ENCODE measurements around the gene RSAD1.

Gene RSAD1

GRCh38 chr17:50518384-50519023 is 39.8 kb downstream of the RSAD1 start:
- DNase-seq (ENCODE audit: low read depth, low spot score), result peak; percentile 36

GRCh38 chr17:50519141-50519834 is 40.6 kb downstream of the RSAD1 start:
- no peak for DNase-seq (ENCODE audit: low read depth, low spot score)

DNA sequence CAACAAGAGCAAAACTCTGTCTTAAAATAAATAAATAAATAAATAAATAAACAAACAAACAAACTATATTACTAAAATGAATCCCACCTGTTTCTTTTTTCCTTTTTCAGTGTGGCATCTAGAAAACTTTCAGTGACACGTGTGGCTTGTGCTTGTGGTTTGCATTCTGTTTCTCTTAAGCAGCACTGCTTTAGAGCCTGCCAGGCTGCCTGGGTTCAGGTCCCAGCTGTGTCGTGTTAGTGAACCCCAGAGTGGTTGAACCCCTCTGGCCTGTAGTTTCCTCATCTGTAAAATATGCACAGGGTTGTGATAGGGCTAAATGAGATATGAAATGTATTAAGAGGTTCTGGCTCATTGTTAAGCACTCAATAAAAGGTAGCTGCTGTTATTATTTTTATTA is 41.8 kb downstream of the RSAD1 start:
- no peak for DNase-seq (ENCODE audit: low read depth, low spot score)

- no peak for DNase-seq (ENCODE audit: low read depth, low spot score)
Observed at GRCh38 chr17:50521514-50521913, 42.9 kb downstream of the RSAD1 start.

- DNase-seq (ENCODE audit: low read depth, low spot score), result no peak
Observed at GRCh38 chr17:50522766-50523165, 44.1 kb downstream of the RSAD1 start.

DNA sequence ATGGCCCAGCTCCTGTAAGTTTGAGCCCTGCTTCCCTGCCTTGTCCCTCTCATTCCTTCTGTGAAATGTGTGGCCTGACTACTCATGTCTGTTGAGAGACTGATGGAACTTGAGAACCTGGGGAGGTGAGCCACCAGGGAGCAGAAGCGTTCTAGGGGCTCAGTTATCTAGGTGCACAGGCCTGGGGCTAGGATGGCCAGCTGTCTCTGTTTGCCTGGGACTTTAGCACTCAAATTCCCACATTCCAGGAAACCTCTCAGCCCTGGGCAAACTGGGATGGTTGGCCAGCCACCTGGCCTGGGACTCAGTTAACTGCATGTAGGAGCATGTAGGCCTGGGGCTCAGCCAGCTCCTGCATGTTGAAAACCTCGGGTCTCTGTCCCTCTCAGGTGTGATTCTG is 44.5 kb downstream of the RSAD1 start:
- DNase-seq (ENCODE audit: low read depth, low spot score), result no peak

GRCh38 chr17:50524838-50525237 is 46.2 kb downstream of the RSAD1 start:
- DNase-seq (ENCODE audit: low read depth, low spot score), result no peak

GRCh38 chr17:50527155-50527762 is 48.6 kb downstream of the RSAD1 start:
- no peak for DNase-seq (ENCODE audit: low read depth, low spot score)

GRCh38 chr17:50527949-50528474 is 49.4 kb downstream of the RSAD1 start:
- DNase-seq (ENCODE audit: low read depth, low spot score), result no peak

GRCh38 chr17:50529849-50530248 is 51.2 kb downstream of the RSAD1 start:
- DNase-seq (ENCODE audit: low read depth, low spot score), result no peak

GRCh38 chr17:50531428-50532025 is 52.9 kb downstream of the RSAD1 start:
- no peak for DNase-seq (ENCODE audit: low read depth, low spot score)

DNA sequence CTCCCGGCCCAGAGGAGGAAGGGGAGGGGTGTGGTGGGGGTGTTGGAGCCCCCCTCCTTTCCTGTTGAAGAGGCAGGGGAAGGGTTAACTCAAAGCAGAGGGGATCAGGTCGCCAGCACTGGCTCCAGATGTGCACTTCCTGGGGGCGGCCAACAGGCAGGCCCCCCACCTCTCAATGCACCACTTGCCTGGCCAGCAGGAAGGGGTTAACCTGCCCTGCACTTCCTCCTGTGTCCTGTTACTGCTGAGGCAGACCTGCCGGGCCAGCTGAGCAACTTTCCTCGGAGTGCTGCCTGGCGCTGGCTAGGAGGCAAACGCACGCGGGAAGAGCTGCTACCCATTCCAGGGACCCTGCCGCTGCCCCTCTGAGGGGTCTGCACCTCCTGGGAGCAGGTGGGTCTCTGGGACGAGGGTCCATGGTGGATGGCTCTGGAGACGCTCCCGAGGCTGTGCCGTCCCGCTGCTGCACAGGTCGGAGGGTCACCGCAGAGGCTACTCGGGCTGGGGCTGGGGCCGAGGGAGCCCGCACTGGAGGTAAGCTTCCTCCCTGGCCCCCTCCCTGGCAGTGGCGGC is 53.9 kb downstream of the RSAD1 start, which contains the start of gene EPN3:
EPN3 (plus strand) TSS at position 284 of the 573 bp plus-strand sequence. CDS start 3,822 bp downstream, outside the sequence.
- no peak for DNase-seq (ENCODE audit: low read depth, low spot score)

DNA sequence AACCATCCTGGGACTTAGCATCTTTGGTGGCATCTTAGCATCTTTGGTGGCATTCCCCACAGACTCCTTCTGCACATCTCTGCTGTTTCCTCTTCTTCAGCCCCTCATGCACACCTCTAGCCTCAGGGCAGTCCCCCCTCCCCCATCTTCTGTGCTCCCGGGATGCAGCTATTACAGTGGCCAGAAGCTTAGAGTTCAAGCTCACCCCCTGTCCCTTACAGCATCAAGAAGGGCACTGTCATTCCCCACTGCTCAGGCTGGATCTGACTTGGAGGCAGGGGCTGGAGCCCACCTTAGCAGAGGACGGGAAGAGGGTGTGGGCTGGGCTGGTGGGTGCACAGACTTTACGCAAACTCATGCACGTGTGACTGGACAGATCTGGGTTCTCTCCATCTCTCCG is 54.5 kb downstream of the RSAD1 start:
- DNase-seq (ENCODE audit: low read depth, low spot score), result no peak

GRCh38 chr17:50533720-50534148 is 55.1 kb downstream of the RSAD1 start:
- DNase-seq (ENCODE audit: low read depth, low spot score), result no peak

GRCh38 chr17:50534222-50534978 is 55.7 kb downstream of the RSAD1 start:
- DNase-seq (ENCODE audit: low read depth, low spot score), result no peak

- DNase-seq (ENCODE audit: low read depth, low spot score), result no peak
Observed at GRCh38 chr17:50534979-50535326, 56.3 kb downstream of the RSAD1 start.

DNA sequence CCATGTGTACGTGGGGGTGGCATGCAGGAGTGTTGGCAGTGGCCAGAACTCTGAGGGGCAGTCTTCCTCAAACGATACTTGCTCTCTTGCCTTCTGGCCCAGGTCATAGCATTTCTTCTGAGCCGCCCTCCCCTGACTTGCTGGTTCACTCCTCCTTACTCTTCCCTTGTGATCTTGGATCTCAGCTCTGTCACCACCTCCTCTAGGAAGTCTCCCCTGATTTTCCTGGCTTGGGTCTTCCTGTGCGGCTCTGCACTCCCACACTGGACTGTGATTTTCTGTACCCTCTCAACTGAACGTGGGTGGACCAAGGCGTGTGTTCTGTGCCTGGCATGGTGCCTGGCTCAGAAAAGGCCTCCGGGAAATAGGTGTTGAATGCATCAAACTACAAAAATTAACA is 56.7 kb downstream of the RSAD1 start:
- no peak for DNase-seq (ENCODE audit: low read depth, low spot score)

Measured in smooth muscle cell of the brain vasculature (primary cell).